PC-9 (cell line): ENCODE results near the gene NRG3.

Experiments used
- CTCF ChIP-seq: fragments of 200-600 bp; sonication (generic); conservative IDR thresholded peaks from 2 replicates; pipeline ENCODE4 v1.6.1; 2017; ENCODE audit warnings: mixed run types, antibody characterized with exemption, mild to moderate bottlenecking, moderate library complexity
- EZH2 ChIP-seq: fragments of 200-600 bp; sonication (generic); IDR thresholded peaks from 2 replicates; pipeline ENCODE4 v1.8.0; 2017; ENCODE audit warnings: antibody characterized with exemption, low read depth

- no peak for TF ChIP-seq CTCF
- TF ChIP-seq EZH2: no peak
Measured at GRCh38 chr10:82986216-82986615, 1111.2 kb downstream of the NRG3 start.
